Osteoblast (primary cell): ENCODE measurements around the gene BTNL2. TPM values are rescaled to one million over a fixed set of nuclear protein-coding genes. Genes with fewer than 3 reads are reported as not detected.

Experiments used
- DNase-seq: peaks from one replicate; pipeline ENCODE4 v3.0.0; 2011; ENCODE audit warnings: low spot score, mixed read lengths; ENCODE audit not compliant: insufficient read length; ENCODE audit errors: missing footprints
- H2AFZ ChIP-seq: 2 replicates; pipeline ENCODE4 v1.6.0; 2011; ENCODE audit warnings: mild to moderate bottlenecking, low read length
- H3K27ac ChIP-seq: 2 replicates; pipeline ENCODE4 v1.5.1; 2011; ENCODE audit warnings: mild to moderate bottlenecking, low read depth, low read length, moderate library complexity
- H3K27me3 ChIP-seq: 2 replicates; pipeline ENCODE4 v1.6.0; 2012; ENCODE audit warnings: mild to moderate bottlenecking, control low read depth, inconsistent platforms, low read length, moderate library complexity; ENCODE audit not compliant: insufficient read depth
- H3K36me3 ChIP-seq: 2 replicates; pipeline ENCODE4 v1.5.1; 2011; ENCODE audit warnings: mild to moderate bottlenecking, low read length, control low read depth, moderate library complexity; ENCODE audit not compliant: insufficient read depth
- H3K4me1 ChIP-seq: 2 replicates; pipeline ENCODE4 v1.5.1; 2011; ENCODE audit warnings: mild to moderate bottlenecking, low read length, control low read depth, moderate library complexity; ENCODE audit not compliant: insufficient read depth
- H3K4me2 ChIP-seq: 2 replicates; pipeline ENCODE4 v1.6.0; 2011; ENCODE audit warnings: mild to moderate bottlenecking, low read length; ENCODE audit not compliant: insufficient read depth
- H3K4me3 ChIP-seq: fragments of 200-600 bp; sonication (generic); 3 replicates; pipeline ENCODE4 v1.5.1; 2012; ENCODE audit warnings: mild to moderate bottlenecking, low read length, inconsistent platforms; ENCODE audit not compliant: insufficient read depth
- H3K79me2 ChIP-seq: 2 replicates; pipeline ENCODE4 v1.6.0; 2012; ENCODE audit warnings: mild to moderate bottlenecking, low read length, control low read depth, inconsistent platforms; ENCODE audit not compliant: insufficient read depth
- H3K9me3 ChIP-seq: 2 replicates; pipeline ENCODE4 v1.5.1; 2011; ENCODE audit warnings: low read depth, low read length, control low read depth
- H4K20me1 ChIP-seq: 2 replicates; pipeline ENCODE4 v1.6.0; 2012; ENCODE audit warnings: mild to moderate bottlenecking, low read length, control low read depth; ENCODE audit not compliant: insufficient read depth
- total RNA-seq: library from RNA; depleted of rRNA; stranded (reverse); fragments of >200 nt; gene quantifications from 2 replicates; pipeline ENCODE4 v1.2.3, GENCODE V29; 2012
- TF ChIP-seq, protein P1 (sequence below): IDR thresholded peaks from 2 replicates; pipeline ENCODE4 v1.5.1; 2011; ENCODE audit warnings: mild to moderate bottlenecking, low read depth, low read length, moderate library complexity; ENCODE audit errors: extremely low read depth

BTNL2 gene
- total RNA-seq, 1 donor, result not detected

DNA sequence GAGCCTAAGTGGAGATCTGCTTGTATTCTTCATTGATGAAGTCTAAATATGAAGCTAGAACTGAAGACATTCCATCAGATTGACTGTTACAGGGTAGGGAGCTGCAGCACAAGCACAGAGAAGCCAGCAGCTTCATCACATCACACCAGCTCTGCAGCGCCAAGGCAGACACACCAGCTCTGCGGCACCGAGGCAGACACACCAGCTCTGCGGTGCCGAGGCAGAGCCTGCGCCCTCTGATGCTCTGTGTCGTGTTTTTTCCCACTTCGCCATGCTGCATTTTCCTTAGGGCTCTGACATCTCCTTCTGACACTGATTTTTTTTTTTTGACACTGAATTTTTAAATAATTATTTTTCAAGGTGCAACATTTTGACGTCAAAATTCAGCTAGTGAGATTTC, 784 bp downstream of the BTNL2 start:
- Histone ChIP-seq H3K79me2 (no peaks in the 10 kb centered on the region), H4K20me1 (no peaks in the 10 kb centered on the region), H3K4me1 (no peaks in the 10 kb centered on the region), H3K4me3 (no peak overlapping the region), H2AFZ (no peak overlapping the region), H3K36me3 (no peaks in the 10 kb centered on the region), H3K27ac (no peak overlapping the region), H3K4me2 (no peak overlapping the region), H3K9me3 (no peaks in the 10 kb centered on the region), H3K27me3 (peaks cover 35% of the 10 kb centered on the region)
- TF ChIP-seq, protein P1, sequence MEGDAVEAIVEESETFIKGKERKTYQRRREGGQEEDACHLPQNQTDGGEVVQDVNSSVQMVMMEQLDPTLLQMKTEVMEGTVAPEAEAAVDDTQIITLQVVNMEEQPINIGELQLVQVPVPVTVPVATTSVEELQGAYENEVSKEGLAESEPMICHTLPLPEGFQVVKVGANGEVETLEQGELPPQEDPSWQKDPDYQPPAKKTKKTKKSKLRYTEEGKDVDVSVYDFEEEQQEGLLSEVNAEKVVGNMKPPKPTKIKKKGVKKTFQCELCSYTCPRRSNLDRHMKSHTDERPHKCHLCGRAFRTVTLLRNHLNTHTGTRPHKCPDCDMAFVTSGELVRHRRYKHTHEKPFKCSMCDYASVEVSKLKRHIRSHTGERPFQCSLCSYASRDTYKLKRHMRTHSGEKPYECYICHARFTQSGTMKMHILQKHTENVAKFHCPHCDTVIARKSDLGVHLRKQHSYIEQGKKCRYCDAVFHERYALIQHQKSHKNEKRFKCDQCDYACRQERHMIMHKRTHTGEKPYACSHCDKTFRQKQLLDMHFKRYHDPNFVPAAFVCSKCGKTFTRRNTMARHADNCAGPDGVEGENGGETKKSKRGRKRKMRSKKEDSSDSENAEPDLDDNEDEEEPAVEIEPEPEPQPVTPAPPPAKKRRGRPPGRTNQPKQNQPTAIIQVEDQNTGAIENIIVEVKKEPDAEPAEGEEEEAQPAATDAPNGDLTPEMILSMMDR, result no peak
- no peak for DNase-seq

DNA sequence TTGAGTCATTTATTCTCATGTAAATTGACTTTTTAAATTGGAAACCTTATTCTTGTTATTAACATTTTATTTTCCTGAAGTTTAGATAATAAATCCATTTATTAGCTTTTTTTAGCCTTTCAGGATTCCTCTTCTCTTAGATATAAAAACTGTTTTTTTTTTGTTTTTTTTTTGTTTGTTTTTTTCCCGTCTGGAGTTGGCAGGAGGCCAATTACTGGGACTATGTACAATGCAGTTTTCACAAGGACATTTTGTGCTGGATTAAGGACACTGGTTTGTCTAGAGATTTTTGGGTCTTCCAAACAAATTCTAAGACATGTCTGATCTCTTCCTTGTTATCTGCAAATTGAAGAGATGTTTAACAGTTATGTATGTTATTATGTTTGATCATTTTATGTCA, 1.3 kb downstream of the BTNL2 start:
- Histone ChIP-seq H3K4me2 (no peak overlapping the region), H3K4me3 (no peak overlapping the region), H3K27me3 (peaks cover 35% of the 10 kb centered on the region), H3K79me2 (no peaks in the 10 kb centered on the region), H3K27ac (no peak overlapping the region), H2AFZ (no peak overlapping the region), H3K36me3 (no peaks in the 10 kb centered on the region), H4K20me1 (no peaks in the 10 kb centered on the region), H3K9me3 (no peaks in the 10 kb centered on the region), H3K4me1 (no peaks in the 10 kb centered on the region)
- no peak for DNase-seq
- TF ChIP-seq, protein P1, result no peak

DNA sequence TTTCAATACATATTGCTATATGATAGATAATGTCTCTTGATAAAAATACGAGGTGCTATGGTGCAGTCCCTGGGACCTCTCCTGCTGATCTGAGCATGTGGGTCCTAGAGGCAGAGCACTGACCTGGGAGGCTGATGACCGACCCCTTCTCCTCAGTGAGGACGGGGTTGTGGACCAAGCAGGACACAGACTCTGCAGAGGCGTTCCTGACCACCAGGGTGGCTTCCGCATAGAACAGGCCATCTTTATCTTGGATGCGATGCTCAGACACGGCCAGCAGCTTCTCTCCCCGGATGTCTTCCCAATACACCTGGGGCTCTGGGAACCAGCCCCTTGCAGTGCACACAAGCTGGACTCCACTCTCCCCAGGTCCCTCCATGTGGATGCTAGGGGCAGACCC, 4.2 kb downstream of the BTNL2 start:
- no peak for DNase-seq
- Histone ChIP-seq H3K9me3 (no peaks in the 10 kb centered on the region), H3K27me3 (peaks cover 19% of the 10 kb centered on the region), H3K27ac (no peak overlapping the region), H4K20me1 (no peaks in the 10 kb centered on the region), H3K36me3 (no peaks in the 10 kb centered on the region), H3K4me2 (no peak overlapping the region), H2AFZ (no peak overlapping the region), H3K79me2 (no peaks in the 10 kb centered on the region), H3K4me3 (no peak overlapping the region), H3K4me1 (no peaks in the 10 kb centered on the region)
- TF ChIP-seq, protein P1, result no peak

DNA sequence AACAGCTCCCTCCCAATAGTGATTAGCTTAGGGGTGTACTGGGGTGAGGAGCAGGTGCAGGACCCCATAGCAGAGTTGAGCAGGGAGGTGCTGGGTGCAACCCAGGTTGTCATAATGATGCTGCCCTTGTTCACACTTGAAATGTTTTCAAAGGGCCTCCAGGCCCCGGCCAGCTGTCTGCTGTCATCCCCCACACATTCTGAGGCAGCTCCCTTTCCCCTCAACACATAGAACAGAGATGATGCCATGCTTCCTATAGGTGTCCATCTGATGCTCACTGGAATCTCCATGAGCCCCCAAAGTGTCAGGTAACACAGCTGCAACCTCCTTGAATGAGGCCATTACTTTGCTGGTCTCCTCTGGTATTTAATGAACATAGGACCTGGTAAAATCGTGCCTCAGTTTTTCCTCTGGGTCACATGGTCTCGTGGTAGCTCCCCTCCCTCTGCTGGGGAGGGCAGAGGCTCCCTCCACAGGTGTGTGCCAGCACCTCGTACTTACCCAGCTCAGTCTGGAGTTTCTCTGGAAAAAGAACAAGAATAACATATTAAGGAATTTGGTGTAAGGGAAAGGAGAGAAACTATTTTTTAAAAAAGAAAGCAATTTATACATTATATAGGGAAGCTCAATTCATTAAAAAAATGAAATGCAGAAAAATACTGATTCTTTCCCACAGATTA, 5.6 kb downstream of the BTNL2 start:
- DNase-seq, result no peak
- H3K27me3 ChIP-seq, result peaks cover 8% of the 10 kb centered on the region
- TF ChIP-seq, protein P1, result no peak
- no peaks in the 10 kb centered on the region for H4K20me1 ChIP-seq
- H3K36me3 ChIP-seq, result no peaks in the 10 kb centered on the region
- H3K79me2 ChIP-seq, result no peaks in the 10 kb centered on the region
- H3K4me1 ChIP-seq, result no peaks in the 10 kb centered on the region
- no peaks in the 10 kb centered on the region for H3K9me3 ChIP-seq
- H3K4me3 ChIP-seq, result no peak overlapping the region
- H2AFZ ChIP-seq, result no peak overlapping the region
- no peak overlapping the region for H3K4me2 ChIP-seq
- no peak overlapping the region for H3K27ac ChIP-seq
